HEK293T (cell line): Measurements from ENCODE around the gene EXOC6B.

Experiments
- ARNT ChIP-seq: fragments of 450-650 bp; IDR thresholded peaks from 2 replicates; pipeline ENCODE4 v1.6.1; 2017; ENCODE audit warnings: mild to moderate bottlenecking
- BHLHE40 ChIP-seq: fragments of 450-650 bp; IDR thresholded peaks from 2 replicates; pipeline ENCODE4 v1.6.1; 2016; ENCODE audit warnings: mild to moderate bottlenecking, moderate library complexity, borderline replicate concordance
- CTBP1 ChIP-seq: fragments of 450-650 bp; IDR thresholded peaks from 2 replicates; pipeline ENCODE4 v1.6.1; 2016; ENCODE audit warnings: borderline replicate concordance
- FOXA1 ChIP-seq: fragments of 450-650 bp; IDR thresholded peaks from 2 replicates; pipeline ENCODE4 v1.6.1; 2016; ENCODE audit warnings: mild to moderate bottlenecking
- FOXK2 ChIP-seq: fragments of 450-650 bp; IDR thresholded peaks from 2 replicates; pipeline ENCODE4 v1.6.1; 2016; ENCODE audit warnings: mild to moderate bottlenecking
- FOXM1 ChIP-seq: fragments of 450-650 bp; IDR thresholded peaks from 2 replicates; pipeline ENCODE4 v1.6.1; 2017; ENCODE audit warnings: mild to moderate bottlenecking, borderline replicate concordance
- HDGF ChIP-seq: fragments of 450-650 bp; IDR thresholded peaks from 2 replicates; pipeline ENCODE4 v1.6.1; 2017; ENCODE audit warnings: antibody characterized with exemption, borderline replicate concordance
- L3MBTL2 ChIP-seq: fragments of 450-650 bp; conservative IDR thresholded peaks from 2 replicates; pipeline ENCODE4 v1.6.1; 2016; ENCODE audit warnings: mild to moderate bottlenecking
- LEF1 ChIP-seq: fragments of 450-650 bp; IDR thresholded peaks from 2 replicates; pipeline ENCODE4 v1.6.1; 2017; ENCODE audit warnings: mild to moderate bottlenecking, borderline replicate concordance
- PKNOX1 ChIP-seq: fragments of 450-650 bp; IDR thresholded peaks from 2 replicates; pipeline ENCODE4 v1.6.1; 2016
- SP1 ChIP-seq: fragments of 450-650 bp; IDR thresholded peaks from 2 replicates; pipeline ENCODE4 v1.6.1; 2017
- SUZ12 ChIP-seq: fragments of 450-650 bp; IDR thresholded peaks from 2 replicates; pipeline ENCODE4 v1.6.1; 2016; ENCODE audit warnings: mild to moderate bottlenecking

GRCh38 chr2:72819501-72819900, 6.3 kb downstream of the EXOC6B start:
- TF ChIP-seq SP1, result no peak
- TF ChIP-seq BHLHE40, result no peak
- no peak for TF ChIP-seq LEF1
- no peak for TF ChIP-seq L3MBTL2
- TF ChIP-seq FOXK2, result no peak
- no peak for TF ChIP-seq FOXA1
- TF ChIP-seq PKNOX1, result no peak
- no peak for TF ChIP-seq SUZ12
- TF ChIP-seq FOXM1, result no peak
- no peak for TF ChIP-seq HDGF
- TF ChIP-seq CTBP1, result no peak
- TF ChIP-seq ARNT, result no peak
